Type B pancreatic cell (in vitro differentiated cells): ENCODE results near the gene DDIAS. TPM values are rescaled to one million over a fixed set of nuclear protein-coding genes. Genes with fewer than 3 reads are reported as not detected.
"Not testable (repeated sequence)": the region's sequence is repeated elsewhere in the genome, so short reads cannot be mapped to it uniquely, and the experiment has no call there.

Source experiments
- DNase-seq: peaks from one replicate; pipeline ENCODE4 v3.0.0; 2021; ENCODE audit warnings: mixed read lengths; ENCODE audit not compliant: unreplicated experiment; ENCODE audit errors: extremely low spot score
- H3K27ac Mint-ChIP-seq: 2 replicates; pipeline ENCODE4 v1.8.0; 2021; ENCODE audit warnings: mild to moderate bottlenecking, mixed read lengths
- H3K27me3 Mint-ChIP-seq: 2 replicates; pipeline ENCODE4 v1.8.0; 2021; ENCODE audit warnings: mixed read lengths
- H3K36me3 Mint-ChIP-seq: 2 replicates; pipeline ENCODE4 v1.8.0; 2021; ENCODE audit warnings: mixed read lengths
- H3K4me1 Mint-ChIP-seq: one replicate; pipeline ENCODE4 v1.8.0; 2021; ENCODE audit warnings: mixed read lengths; ENCODE audit not compliant: unreplicated experiment
- H3K4me3 Mint-ChIP-seq: 2 replicates; pipeline ENCODE4 v1.8.0; 2021; ENCODE audit warnings: mild to moderate bottlenecking, mixed read lengths
- H3K9me3 Mint-ChIP-seq: 2 replicates; pipeline ENCODE4 v1.8.0; 2021; ENCODE audit warnings: mixed read lengths
- long read RNA-seq: library from polyadenylated mRNA; unstranded; transcript quantifications from one replicate; pipeline ENCODE4 v2.0.0, GENCODE V29; 2020
- total RNA-seq: library from RNA; stranded (reverse); gene quantifications from 2 replicates; pipeline ENCODE4 v1.2.1, GENCODE V29; 2021; ENCODE audit warnings: low replicate concordance
- TF ChIP-seq, protein P1 (sequence below): fragments of 200-600 bp; sonication (generic); conservative IDR thresholded peaks from 2 replicates; pipeline ENCODE4 v1.5.0; 2021; ENCODE audit warnings: antibody characterized with exemption, mild to moderate bottlenecking

The DDIAS gene, protein sequence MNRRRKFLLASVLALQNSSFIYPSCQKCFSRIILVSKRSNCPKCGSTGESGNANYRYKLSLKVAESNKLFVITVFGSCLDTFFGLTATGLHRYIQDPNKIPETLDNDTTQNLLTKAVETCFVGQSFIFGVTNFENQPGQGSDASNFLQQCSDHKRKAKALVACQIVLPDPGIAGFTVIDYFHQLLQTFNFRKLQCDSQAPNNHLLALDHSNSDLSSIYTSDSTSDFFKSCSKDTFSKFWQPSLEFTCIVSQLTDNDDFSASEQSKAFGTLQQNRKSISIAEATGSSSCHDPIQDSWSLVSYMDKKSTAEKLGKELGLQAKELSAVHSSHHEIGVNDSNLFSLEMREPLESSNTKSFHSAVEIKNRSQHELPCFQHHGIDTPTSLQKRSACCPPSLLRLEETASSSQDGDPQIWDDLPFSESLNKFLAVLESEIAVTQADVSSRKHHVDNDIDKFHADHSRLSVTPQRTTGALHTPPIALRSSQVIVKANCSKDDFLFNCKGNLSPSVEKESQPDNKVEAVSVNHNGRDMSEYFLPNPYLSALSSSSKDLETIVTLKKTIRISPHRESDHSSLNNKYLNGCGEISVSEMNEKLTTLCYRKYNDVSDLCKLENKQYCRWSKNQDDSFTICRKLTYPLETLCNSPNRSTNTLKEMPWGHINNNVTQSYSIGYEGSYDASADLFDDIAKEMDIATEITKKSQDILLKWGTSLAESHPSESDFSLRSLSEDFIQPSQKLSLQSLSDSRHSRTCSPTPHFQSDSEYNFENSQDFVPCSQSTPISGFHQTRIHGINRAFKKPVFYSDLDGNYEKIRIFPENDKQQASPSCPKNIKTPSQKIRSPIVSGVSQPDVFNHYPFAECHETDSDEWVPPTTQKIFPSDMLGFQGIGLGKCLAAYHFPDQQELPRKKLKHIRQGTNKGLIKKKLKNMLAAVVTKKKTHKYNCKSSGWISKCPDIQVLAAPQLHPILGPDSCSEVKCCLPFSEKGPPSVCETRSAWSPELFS
- 4.4 and 7.6 TPM in 2 replicates for total RNA-seq
- long read RNA-seq, transcript DDIAS-211 (6 exons, 3,533 nt), result major isoform, 16 of 27 reads
- long read RNA-seq, partial matches to known transcripts, result 2 of 27 reads
- long read RNA-seq, other reads (novel, unspliced or antisense), result 7 of 27 reads

DNA sequence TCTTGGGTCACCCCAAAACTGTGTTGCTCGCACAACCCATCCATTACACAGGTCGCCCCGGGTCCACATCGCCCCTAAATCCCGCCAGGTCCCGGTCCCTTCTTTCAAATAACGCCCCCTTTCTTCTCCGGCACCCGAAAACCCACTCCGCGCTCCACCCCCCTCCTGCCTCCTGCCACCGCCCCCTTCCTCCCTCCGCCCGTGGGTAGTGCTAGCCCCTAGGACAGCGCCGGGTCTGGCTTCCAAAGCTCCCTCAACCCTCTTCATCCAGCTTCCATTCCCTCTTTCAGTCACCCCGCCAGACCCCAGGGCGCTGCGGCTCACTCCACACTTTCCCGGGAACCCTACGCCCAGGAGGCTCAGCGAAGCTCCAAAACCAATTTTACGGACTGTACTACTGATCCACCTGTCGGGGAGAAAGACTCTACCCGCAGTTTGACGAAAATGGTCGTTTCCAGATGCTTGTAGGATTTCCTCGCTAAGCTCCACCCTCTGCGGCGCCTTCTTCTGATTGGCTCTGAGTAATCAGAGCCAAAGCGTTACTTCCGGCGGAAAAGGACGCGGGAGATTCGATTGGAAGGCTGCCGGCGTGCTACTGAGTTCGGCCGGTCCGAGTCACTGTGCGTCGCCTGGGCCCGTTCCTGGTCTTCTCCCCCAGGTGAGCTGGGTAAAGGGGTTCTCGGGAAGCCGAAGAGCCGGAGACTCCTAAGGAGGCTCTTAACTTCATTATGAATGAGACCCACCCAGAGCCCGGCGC is at the start of gene DDIAS:
DDIAS (plus strand) TSS at position 572 of the 757 bp plus-strand sequence. CDS start 13,003 bp downstream, outside the sequence.
- H3K4me1 Mint-ChIP-seq, result peaks cover 31% of the 10 kb centered on the region
- peak within 1 kb of the TSS; percentile 98 for H3K27ac Mint-ChIP-seq
- peak within 1 kb of the TSS; percentile 99 for H3K4me3 Mint-ChIP-seq
- H3K27me3 Mint-ChIP-seq, result no peaks in the 10 kb centered on the region
- TF ChIP-seq, protein P1, sequence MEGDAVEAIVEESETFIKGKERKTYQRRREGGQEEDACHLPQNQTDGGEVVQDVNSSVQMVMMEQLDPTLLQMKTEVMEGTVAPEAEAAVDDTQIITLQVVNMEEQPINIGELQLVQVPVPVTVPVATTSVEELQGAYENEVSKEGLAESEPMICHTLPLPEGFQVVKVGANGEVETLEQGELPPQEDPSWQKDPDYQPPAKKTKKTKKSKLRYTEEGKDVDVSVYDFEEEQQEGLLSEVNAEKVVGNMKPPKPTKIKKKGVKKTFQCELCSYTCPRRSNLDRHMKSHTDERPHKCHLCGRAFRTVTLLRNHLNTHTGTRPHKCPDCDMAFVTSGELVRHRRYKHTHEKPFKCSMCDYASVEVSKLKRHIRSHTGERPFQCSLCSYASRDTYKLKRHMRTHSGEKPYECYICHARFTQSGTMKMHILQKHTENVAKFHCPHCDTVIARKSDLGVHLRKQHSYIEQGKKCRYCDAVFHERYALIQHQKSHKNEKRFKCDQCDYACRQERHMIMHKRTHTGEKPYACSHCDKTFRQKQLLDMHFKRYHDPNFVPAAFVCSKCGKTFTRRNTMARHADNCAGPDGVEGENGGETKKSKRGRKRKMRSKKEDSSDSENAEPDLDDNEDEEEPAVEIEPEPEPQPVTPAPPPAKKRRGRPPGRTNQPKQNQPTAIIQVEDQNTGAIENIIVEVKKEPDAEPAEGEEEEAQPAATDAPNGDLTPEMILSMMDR, result no peak
- no peaks in the 10 kb centered on the region for H3K36me3 Mint-ChIP-seq
- H3K9me3 Mint-ChIP-seq, result no peaks in the 10 kb centered on the region
- peak; percentile 85 for DNase-seq

DNA sequence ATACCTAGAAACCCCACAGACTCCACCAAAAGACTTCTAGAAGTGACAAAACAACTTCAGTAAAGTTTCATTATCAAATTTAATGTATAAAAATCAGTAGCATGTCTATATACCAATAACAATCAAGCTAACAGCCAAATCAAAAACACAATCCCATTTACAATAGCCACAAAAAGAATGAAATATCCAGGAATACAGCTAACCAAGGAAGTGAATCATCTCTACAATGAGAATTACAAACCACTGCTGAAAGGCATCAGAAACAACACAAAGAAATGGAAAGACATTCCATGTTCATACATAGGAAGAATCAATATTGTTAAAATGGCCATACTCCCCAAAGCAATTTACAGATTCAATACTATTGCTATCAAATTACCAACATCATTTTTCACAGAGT is 47.3 kb upstream of the DDIAS start:
- TF ChIP-seq, protein P1, result no peak
- Mint-ChIP-seq H3K27ac (no peak overlapping the region), H3K9me3 (no peaks in the 10 kb centered on the region), H3K4me1 (no peaks in the 10 kb centered on the region), H3K36me3 (peaks cover 11% of the 10 kb centered on the region), H3K4me3 (no peak overlapping the region), H3K27me3 (no peaks in the 10 kb centered on the region)
- DNase-seq, result no peak

DNA sequence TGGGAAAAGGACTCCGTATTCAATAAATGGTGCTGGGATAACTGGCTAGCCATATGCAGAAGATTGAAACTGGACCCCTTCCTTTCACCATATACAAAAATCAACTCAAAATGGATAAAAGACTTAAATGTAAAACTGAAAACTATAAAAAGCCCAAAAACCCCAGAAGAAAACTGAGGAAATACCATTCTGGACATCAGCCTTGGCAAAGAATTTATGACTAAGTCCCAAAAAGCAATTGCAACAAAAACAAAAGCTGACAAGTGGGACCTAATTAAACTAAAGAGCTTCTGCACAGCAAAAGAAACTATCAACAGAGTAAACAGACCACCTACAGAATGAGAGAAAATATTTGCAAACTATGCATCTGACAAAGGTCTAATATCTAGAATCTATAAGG is 46.6 kb upstream of the DDIAS start:
- H3K4me3 Mint-ChIP-seq, H3K27ac Mint-ChIP-seq, H3K9me3 Mint-ChIP-seq, H3K27me3 Mint-ChIP-seq, DNase-seq, H3K4me1 Mint-ChIP-seq: not testable (repeated sequence)
- H3K36me3 Mint-ChIP-seq, result peaks cover 11% of the 10 kb centered on the region

DNA sequence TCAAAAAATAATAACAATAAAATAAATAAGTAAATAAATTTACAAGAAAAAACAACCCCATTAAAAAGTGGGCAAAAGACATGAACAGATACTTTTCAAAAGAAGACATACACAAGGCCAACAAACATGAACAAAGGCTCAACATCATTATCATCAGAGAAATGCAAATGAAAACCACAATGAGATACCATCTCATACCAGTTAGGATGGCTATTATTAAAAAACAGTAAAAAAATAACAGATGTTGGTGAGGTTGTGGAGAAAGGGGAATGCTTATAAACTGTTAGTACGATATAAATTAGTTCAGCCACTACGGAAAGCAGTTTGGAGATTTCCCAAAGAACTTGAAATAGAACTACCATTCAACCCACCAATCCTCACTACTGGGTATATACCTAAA is 45.9 kb upstream of the DDIAS start:
- TF ChIP-seq, protein P1, result no peak
- Mint-ChIP-seq H3K36me3 (peaks cover 11% of the 10 kb centered on the region), H3K27ac (no peak overlapping the region), H3K27me3 (no peaks in the 10 kb centered on the region), H3K4me3 (no peak overlapping the region), H3K4me1 (no peaks in the 10 kb centered on the region), H3K9me3 (no peaks in the 10 kb centered on the region)
- DNase-seq, result no peak

GRCh38 chr11:82857145-82857544 is 44.4 kb upstream of the DDIAS start:
- TF ChIP-seq, protein P1, result no peak
- no peak overlapping the region for H3K27ac Mint-ChIP-seq
- H3K27me3 Mint-ChIP-seq, result no peaks in the 10 kb centered on the region
- no peaks in the 10 kb centered on the region for H3K9me3 Mint-ChIP-seq
- no peak overlapping the region for H3K4me3 Mint-ChIP-seq
- no peaks in the 10 kb centered on the region for H3K4me1 Mint-ChIP-seq
- peaks cover 11% of the 10 kb centered on the region for H3K36me3 Mint-ChIP-seq
- DNase-seq, result no peak
